Subcutaneous abdominal adipose tissue (tissue), 5 donors: ENCODE results near the gene ANKS1B.
"Not testable (repeated sequence)": the region's sequence is repeated elsewhere in the genome, so short reads cannot be mapped to it uniquely, and the experiment has no call there.

ENCODE experiments used
- H3K27ac ChIP-seq: one replicate; pipeline ENCODE4 v1.7.0; 2013; ENCODE audit warnings: low read depth, mild to moderate bottlenecking, inconsistent platforms, low read length, moderate library complexity
- H3K27me3 ChIP-seq, 5 donors: one replicate each; pipeline ENCODE4 v1.7.0; 2013; ENCODE audit warnings: low read length in 5 of 5, inconsistent platforms in 1 of 5; ENCODE audit not compliant: control insufficient read depth in 5 of 5, insufficient read depth in 4 of 5
- H3K36me3 ChIP-seq, 5 donors: one replicate each; pipeline ENCODE4 v1.7.0; 2013; ENCODE audit warnings: low read length in 5 of 5; ENCODE audit not compliant: control insufficient read depth in 5 of 5, insufficient read depth in 5 of 5
- H3K4me1 ChIP-seq, 5 donors: one replicate each; pipeline ENCODE4 v1.7.0; 2013; ENCODE audit warnings: low read length in 5 of 5, mild to moderate bottlenecking in 3 of 5, moderate library complexity in 1 of 5; ENCODE audit not compliant: control insufficient read depth in 5 of 5, insufficient read depth in 5 of 5
- H3K4me3 ChIP-seq, 5 donors: one replicate each; pipeline ENCODE4 v1.7.0; 2013; ENCODE audit warnings: low read length in 5 of 5, low read depth in 1 of 5
- H3K9ac ChIP-seq, 5 donors: one replicate each; pipeline ENCODE4 v1.7.0; 2013; ENCODE audit warnings: low read length in 5 of 5, mild to moderate bottlenecking in 4 of 5, moderate library complexity in 3 of 5
- H3K9me3 ChIP-seq, 5 donors: one replicate each; pipeline ENCODE4 v1.7.0; 2013; ENCODE audit warnings: low read length in 5 of 5; ENCODE audit not compliant: control insufficient read depth in 5 of 5
- donor health status: healthy.
- donor health status: healthy.
- donor health status: healthy.
- donor health status: healthy.
- donor health status: healthy.

The ANKS1B gene

DNA sequence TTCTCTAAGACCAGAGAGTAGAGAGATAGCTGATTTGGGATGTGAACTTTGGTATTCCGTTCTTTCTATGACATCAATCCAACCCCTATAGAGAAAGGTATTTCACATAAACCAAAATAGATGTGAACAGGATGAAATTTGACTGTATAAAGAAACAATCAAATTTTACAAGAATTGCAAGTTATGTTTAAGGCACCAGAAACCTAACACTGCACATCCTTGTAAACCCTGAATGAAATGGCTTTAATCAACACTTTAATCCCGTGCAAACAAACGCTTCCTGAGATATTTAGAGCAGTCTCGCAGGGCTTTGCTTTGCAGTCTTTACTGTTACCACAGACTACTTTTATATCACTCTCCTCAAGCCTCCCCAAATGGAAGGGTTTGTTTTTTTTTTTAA is 1214.5 kb downstream of the ANKS1B start:
- no peaks in the 10 kb centered on the region for H3K36me3 ChIP-seq
- no peaks in the 10 kb centered on the region for H3K4me1 ChIP-seq
- H3K27ac ChIP-seq: no peak overlapping the region
- H3K9me3 ChIP-seq: no peaks in the 10 kb centered on the region
- H3K9ac ChIP-seq: no peak overlapping the region
- no peaks in the 10 kb centered on the region for H3K27me3 ChIP-seq
- no peak overlapping the region for H3K4me3 ChIP-seq

DNA sequence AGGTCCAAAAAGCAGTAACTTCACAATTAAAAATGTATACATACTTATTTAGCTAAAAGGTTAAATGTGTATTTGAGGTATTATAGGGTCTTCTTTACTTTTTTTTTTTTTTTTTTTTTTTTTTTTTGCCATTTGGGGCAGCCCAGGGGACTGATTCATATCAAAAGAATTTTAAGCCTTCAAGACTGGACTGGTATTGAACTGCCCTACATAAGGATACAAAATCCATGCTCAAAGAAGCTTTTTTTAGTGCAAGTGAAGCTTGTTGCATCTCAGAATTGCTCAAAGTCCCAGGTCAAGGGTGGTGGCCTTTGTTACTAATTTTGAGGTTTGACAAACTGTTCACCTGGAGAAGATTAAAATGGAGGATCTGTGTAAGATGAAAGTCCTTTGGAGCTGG is 1215.7 kb downstream of the ANKS1B start:
- H3K9me3 ChIP-seq: no peaks in the 10 kb centered on the region
- H3K27me3 ChIP-seq: no peaks in the 10 kb centered on the region
- no peak overlapping the region for H3K9ac ChIP-seq
- H3K36me3 ChIP-seq: no peaks in the 10 kb centered on the region
- H3K27ac ChIP-seq: no peak overlapping the region
- no peaks in the 10 kb centered on the region for H3K4me1 ChIP-seq
- no peak overlapping the region for H3K4me3 ChIP-seq

DNA sequence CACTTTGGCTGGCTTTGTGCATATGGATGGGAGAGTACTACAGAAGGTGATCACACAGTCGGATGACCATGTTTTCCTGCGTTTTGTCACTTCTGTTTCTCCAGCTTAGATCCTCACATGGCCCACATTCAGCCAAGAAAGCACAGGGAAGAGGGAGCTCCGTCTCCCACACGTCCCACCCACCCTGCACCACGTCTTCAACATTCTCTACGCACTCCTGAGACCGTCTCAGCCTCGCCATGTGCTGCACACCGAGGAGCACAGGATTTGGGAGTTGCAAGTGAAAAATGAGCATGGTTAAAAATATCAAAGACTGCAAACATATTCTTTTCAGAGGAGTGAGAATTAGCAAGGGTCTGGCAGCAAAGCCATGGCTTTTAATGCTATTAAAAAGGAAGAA is 1217.5 kb downstream of the ANKS1B start:
- Histone ChIP-seq H3K4me1 (no peaks in the 10 kb centered on the region), H3K4me3 (no peak overlapping the region), H3K36me3 (no peaks in the 10 kb centered on the region), H3K9me3 (no peaks in the 10 kb centered on the region), H3K27me3 (no peaks in the 10 kb centered on the region), H3K9ac (no peak overlapping the region), H3K27ac (no peak overlapping the region)

GRCh38 chr12:98763656-98764055 is 1221.1 kb downstream of the ANKS1B start:
- no peak overlapping the region for H3K9ac ChIP-seq
- H3K9me3 ChIP-seq: no peaks in the 10 kb centered on the region
- H3K4me1 ChIP-seq: no peaks in the 10 kb centered on the region
- H3K4me3 ChIP-seq: no peak overlapping the region
- H3K27ac ChIP-seq: no peak overlapping the region
- no peaks in the 10 kb centered on the region for H3K36me3 ChIP-seq
- H3K27me3 ChIP-seq: no peaks in the 10 kb centered on the region

GRCh38 chr12:98758331-98758730 is 1226.4 kb downstream of the ANKS1B start:
- Histone ChIP-seq H3K9ac (no peak overlapping the region), H3K27me3 (no peaks in the 10 kb centered on the region), H3K27ac (no peak overlapping the region), H3K9me3 (no peaks in the 10 kb centered on the region), H3K36me3 (no peaks in the 10 kb centered on the region), H3K4me1 (peaks cover 0 to 11% (median 6%) of the 10 kb centered on the region in 5 donors), H3K4me3 (no peak overlapping the region)

DNA sequence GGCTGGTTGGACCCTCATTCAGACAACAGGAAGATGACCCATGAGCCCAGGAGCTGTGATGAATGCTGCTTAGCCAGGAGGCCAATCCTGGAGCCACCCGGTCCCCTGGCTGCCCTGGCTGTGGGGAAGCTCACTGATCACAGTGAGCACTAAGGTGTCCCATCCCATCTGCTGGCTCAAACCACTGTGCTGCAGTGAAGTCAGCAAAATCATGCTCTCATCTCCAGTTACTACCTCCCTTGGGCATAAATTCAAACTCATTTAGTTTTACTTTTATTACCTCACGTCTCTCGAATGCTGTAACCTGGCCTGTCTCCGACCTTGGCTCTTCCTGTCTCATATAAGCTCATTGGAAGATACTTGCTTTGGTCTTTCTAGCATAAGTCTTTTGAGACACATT is 1227.3 kb downstream of the ANKS1B start:
- Histone ChIP-seq H3K9me3 (no peaks in the 10 kb centered on the region), H3K9ac (no peak overlapping the region), H3K27me3 (no peaks in the 10 kb centered on the region), H3K27ac (no peak overlapping the region), H3K36me3 (no peaks in the 10 kb centered on the region), H3K4me3 (no peak overlapping the region), H3K4me1 (peaks cover 0 to 11% (median 6%) of the 10 kb centered on the region in 5 donors)

DNA sequence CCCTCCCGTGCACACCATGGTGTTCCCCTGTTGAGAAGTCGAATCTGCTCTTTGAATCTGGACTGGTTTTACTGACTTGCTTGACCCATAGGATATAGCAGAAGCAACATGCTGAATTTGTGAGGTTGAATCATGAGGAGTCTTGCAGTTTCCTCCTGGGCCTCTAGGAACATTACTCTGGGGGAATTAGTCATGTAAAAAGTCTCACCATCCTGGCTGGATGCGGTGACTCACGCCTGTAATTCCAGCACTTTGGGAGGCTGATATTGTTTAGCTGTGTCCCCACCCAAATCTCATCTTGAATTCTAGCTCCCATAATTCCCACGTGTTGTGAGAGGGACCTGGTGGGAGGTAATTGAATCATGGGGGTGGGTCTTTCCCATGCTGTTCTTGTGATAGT is 1228.9 kb downstream of the ANKS1B start:
- H3K9me3 ChIP-seq, H3K9ac ChIP-seq, H3K4me3 ChIP-seq, H3K27ac ChIP-seq, H3K27me3 ChIP-seq, H3K36me3 ChIP-seq: not testable (repeated sequence)
- H3K4me1 ChIP-seq: peaks cover 0 to 11% (median 6%) of the 10 kb centered on the region in 5 donors

DNA sequence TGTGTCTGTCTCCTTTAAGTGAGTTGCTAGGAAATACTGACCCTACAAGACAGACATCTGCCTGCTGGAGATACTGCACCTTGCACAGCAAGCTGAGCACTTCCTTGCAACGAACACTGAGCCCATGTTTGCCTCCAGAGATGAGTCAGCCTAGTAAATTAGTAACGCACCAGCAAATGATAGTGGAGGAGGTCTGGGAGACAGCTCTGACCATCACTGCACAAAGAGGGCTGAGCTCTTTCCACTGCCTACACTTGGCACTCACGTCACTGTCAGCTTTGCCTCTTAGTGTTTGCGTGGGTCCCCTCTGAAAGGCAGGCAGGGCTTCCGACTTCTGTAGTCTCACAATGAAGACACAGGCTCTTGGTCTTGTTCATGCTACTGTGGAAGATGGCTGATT is 1230.6 kb downstream of the ANKS1B start:
- H3K9ac ChIP-seq: no peak overlapping the region

GRCh38 chr12:98752726-98753125 is 1232.0 kb downstream of the ANKS1B start:
- H3K9me3 ChIP-seq: no peaks in the 10 kb centered on the region
- peaks cover 0 to 3% (median 0%) of the 10 kb centered on the region in 5 donors for H3K27me3 ChIP-seq
- H3K36me3 ChIP-seq: no peaks in the 10 kb centered on the region
- no peak overlapping the region for H3K9ac ChIP-seq
- H3K4me3 ChIP-seq: no peak overlapping the region
- no peak overlapping the region for H3K27ac ChIP-seq
- H3K4me1 ChIP-seq: peaks cover 0 to 6% (median 1%) of the 10 kb centered on the region in 5 donors

More for the DNA sequence above, 1230.6 kb downstream of the ANKS1B start:
- H3K27ac ChIP-seq: no peak overlapping the region
- H3K9me3 ChIP-seq: no peaks in the 10 kb centered on the region
- H3K27me3 ChIP-seq: no peaks in the 10 kb centered on the region
- H3K4me1 ChIP-seq: peaks cover 0 to 11% (median 6%) of the 10 kb centered on the region in 5 donors
- H3K4me3 ChIP-seq: no peak overlapping the region
- no peaks in the 10 kb centered on the region for H3K36me3 ChIP-seq

DNA sequence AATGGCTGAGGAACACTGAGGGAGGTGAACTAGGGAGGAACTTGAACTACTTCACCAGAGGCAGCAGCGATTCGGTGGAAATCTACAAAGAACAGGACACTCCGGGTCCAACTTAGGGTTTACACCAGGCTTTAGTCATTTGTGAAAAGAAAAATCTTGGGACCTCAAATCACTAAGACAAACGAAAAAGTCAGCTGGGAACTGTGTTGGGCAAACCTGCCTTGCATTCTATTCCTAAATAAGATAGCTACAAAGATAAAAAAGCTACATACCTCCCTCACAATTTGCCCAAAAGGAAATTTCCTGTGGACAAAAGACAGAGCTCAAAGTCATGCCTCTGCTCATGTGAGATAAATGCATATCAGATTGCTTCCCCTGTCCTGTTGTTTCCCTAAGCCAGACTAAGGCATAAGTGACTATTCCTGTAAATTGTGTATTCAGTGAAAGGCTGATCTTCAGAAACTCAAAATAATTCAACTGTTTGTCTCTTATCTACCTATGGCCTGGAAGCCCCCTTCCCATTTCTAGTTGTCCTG is 1233.1 kb downstream of the ANKS1B start:
- Histone ChIP-seq H3K9ac (no peak overlapping the region), H3K4me1 (no peaks in the 10 kb centered on the region), H3K27ac (no peak overlapping the region)

GRCh38 chr12:98750511-98750910 is 1234.2 kb downstream of the ANKS1B start:
- no peaks in the 10 kb centered on the region for H3K36me3 ChIP-seq
- H3K4me3 ChIP-seq: no peak overlapping the region
- peaks cover 2 to 8% (median 7%) of the 10 kb centered on the region in 5 donors for H3K4me1 ChIP-seq
- H3K27me3 ChIP-seq: peaks cover 6 to 16% (median 7%) of the 10 kb centered on the region in 5 donors
- no peaks in the 10 kb centered on the region for H3K9me3 ChIP-seq
- H3K9ac ChIP-seq: no peak overlapping the region
- no peak overlapping the region for H3K27ac ChIP-seq

More for the DNA sequence above, 1233.1 kb downstream of the ANKS1B start:
- peaks cover 0 to 5% (median 0%) of the 10 kb centered on the region in 5 donors for H3K27me3 ChIP-seq
- H3K9me3 ChIP-seq: no peaks in the 10 kb centered on the region
- H3K36me3 ChIP-seq: no peaks in the 10 kb centered on the region
- H3K4me3 ChIP-seq: no peak overlapping the region
